Osteoblast (primary cell): ENCODE measurements around the gene ZNF789. TPM values are rescaled to one million over a fixed set of nuclear protein-coding genes. Genes with fewer than 3 reads are reported as not detected.
A peak's percentile ranks its signal among the peaks of the same experiment; 100 is the strongest.

Source experiments
- DNase-seq: peaks from one replicate; pipeline ENCODE4 v3.0.0; 2011; ENCODE audit warnings: low spot score, mixed read lengths; ENCODE audit not compliant: insufficient read length; ENCODE audit errors: missing footprints
- H2AFZ ChIP-seq: 2 replicates; pipeline ENCODE4 v1.6.0; 2011; ENCODE audit warnings: mild to moderate bottlenecking, low read length
- H3K27ac ChIP-seq: 2 replicates; pipeline ENCODE4 v1.5.1; 2011; ENCODE audit warnings: mild to moderate bottlenecking, low read depth, low read length, moderate library complexity
- H3K27me3 ChIP-seq: 2 replicates; pipeline ENCODE4 v1.6.0; 2012; ENCODE audit warnings: mild to moderate bottlenecking, control low read depth, inconsistent platforms, low read length, moderate library complexity; ENCODE audit not compliant: insufficient read depth
- H3K36me3 ChIP-seq: 2 replicates; pipeline ENCODE4 v1.5.1; 2011; ENCODE audit warnings: mild to moderate bottlenecking, low read length, control low read depth, moderate library complexity; ENCODE audit not compliant: insufficient read depth
- H3K4me1 ChIP-seq: 2 replicates; pipeline ENCODE4 v1.5.1; 2011; ENCODE audit warnings: mild to moderate bottlenecking, low read length, control low read depth, moderate library complexity; ENCODE audit not compliant: insufficient read depth
- H3K4me2 ChIP-seq: 2 replicates; pipeline ENCODE4 v1.6.0; 2011; ENCODE audit warnings: mild to moderate bottlenecking, low read length; ENCODE audit not compliant: insufficient read depth
- H3K4me3 ChIP-seq: fragments of 200-600 bp; sonication (generic); 3 replicates; pipeline ENCODE4 v1.5.1; 2012; ENCODE audit warnings: mild to moderate bottlenecking, low read length, inconsistent platforms; ENCODE audit not compliant: insufficient read depth
- H3K79me2 ChIP-seq: 2 replicates; pipeline ENCODE4 v1.6.0; 2012; ENCODE audit warnings: mild to moderate bottlenecking, low read length, control low read depth, inconsistent platforms; ENCODE audit not compliant: insufficient read depth
- H3K9me3 ChIP-seq: 2 replicates; pipeline ENCODE4 v1.5.1; 2011; ENCODE audit warnings: low read depth, low read length, control low read depth
- H4K20me1 ChIP-seq: 2 replicates; pipeline ENCODE4 v1.6.0; 2012; ENCODE audit warnings: mild to moderate bottlenecking, low read length, control low read depth; ENCODE audit not compliant: insufficient read depth
- total RNA-seq: library from RNA; depleted of rRNA; stranded (reverse); fragments of >200 nt; gene quantifications from 2 replicates; pipeline ENCODE4 v1.2.3, GENCODE V29; 2012
- TF ChIP-seq, protein P1 (sequence below): IDR thresholded peaks from 2 replicates; pipeline ENCODE4 v1.5.1; 2011; ENCODE audit warnings: mild to moderate bottlenecking, low read depth, low read length, moderate library complexity; ENCODE audit errors: extremely low read depth

ZNF789 gene
- total RNA-seq: 5.0 and 6.9 TPM in 2 replicates

DNA sequence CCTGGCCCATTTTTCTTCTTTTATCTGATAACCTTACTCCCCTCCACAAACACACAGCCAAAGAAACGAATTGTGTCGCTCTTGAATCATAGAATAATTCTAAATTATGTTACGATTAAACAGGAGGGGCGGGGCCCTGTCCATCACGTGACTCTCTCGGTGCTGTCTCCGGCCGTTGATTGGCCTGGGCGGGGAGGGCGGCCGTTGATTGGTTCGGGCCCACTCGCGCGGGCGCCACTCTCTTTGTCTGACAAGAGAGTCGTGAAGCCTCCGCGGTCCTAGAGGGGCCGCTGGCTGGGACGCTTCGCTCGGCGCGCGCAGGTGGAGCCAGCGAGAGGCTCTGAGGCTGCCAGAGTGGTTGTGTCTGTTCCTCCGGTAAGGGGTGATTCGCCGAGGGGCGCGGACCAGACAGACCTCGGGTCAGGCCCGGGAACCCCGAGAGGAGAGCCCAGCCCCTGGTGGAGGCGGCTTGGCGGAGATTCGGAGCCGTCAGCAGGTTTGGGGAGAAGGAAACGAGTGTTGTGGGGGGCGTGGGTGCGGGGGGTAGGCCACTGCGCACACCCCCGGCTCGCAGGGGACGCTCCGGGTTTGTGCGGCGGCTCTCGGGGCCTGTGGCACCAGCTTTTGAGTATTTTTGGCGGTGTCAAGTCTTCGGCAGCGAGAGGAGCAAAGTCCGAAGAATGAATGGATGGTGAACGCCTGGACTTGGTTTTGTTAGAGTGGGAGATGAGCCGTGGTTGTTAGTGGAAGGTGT lies at the start of gene ZNF789:
Gene ZNF789 (plus strand): TSS at position 330 of the 754 bp plus-strand sequence. CDS start 3,567 bp downstream, outside the sequence.
- H3K4me2 ChIP-seq: peak within 1 kb of the TSS; percentile 79
- H3K79me2 ChIP-seq: peaks cover 48% of the 10 kb centered on the region
- H3K27me3 ChIP-seq: no peaks in the 10 kb centered on the region
- H3K36me3 ChIP-seq: peaks cover 5% of the 10 kb centered on the region
- peak within 1 kb of the TSS; percentile 66 for H3K27ac ChIP-seq
- no peaks in the 10 kb centered on the region for H3K9me3 ChIP-seq
- DNase-seq: peak; percentile 100
- H2AFZ ChIP-seq: peak within 1 kb of the TSS; percentile 84
- no peaks in the 10 kb centered on the region for H3K4me1 ChIP-seq
- TF ChIP-seq, protein P1, sequence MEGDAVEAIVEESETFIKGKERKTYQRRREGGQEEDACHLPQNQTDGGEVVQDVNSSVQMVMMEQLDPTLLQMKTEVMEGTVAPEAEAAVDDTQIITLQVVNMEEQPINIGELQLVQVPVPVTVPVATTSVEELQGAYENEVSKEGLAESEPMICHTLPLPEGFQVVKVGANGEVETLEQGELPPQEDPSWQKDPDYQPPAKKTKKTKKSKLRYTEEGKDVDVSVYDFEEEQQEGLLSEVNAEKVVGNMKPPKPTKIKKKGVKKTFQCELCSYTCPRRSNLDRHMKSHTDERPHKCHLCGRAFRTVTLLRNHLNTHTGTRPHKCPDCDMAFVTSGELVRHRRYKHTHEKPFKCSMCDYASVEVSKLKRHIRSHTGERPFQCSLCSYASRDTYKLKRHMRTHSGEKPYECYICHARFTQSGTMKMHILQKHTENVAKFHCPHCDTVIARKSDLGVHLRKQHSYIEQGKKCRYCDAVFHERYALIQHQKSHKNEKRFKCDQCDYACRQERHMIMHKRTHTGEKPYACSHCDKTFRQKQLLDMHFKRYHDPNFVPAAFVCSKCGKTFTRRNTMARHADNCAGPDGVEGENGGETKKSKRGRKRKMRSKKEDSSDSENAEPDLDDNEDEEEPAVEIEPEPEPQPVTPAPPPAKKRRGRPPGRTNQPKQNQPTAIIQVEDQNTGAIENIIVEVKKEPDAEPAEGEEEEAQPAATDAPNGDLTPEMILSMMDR: no peak
- peak within 1 kb of the TSS; percentile 92 for H3K4me3 ChIP-seq
- H4K20me1 ChIP-seq: peaks cover 3% of the 10 kb centered on the region

DNA sequence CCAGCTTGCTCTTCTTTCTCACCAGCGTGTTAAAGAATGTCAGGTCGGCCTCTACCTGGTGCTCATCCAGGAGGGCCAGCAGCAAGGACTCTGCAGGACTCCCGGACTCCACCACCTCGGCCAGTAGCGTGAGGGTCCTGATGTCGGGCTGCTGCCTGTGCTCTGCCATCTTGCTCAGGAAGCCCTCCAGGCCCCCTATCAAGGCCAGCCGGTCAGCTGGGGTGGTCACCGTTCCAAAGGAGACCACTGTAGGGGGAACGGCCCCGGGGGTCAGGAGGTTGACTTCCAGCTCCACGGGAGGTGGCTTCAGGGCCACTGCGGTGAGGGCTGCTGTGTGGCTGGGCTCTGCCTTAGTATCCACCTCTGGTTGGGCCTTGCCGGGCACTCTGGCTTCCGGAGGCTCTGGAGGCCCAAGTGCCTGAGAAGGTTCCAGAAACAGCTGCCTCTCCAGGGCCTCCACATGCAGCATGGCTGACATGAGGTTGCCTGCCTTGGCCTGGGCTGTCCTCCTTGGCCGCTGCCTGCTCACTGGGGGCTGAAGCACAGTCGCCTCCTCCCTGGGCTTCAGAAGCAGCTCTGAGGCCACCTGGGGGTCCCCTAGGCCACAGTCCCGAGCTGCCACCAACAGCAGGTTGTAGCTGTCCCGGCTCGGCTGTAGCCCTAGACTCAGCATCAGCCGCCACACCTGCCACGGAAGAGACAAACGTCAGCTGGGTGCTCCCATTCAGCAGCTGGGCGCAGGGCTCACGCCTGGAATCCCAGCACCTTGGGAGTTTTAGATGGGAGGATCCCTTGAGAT lies 47.6 kb upstream of the ZNF789 start:
- H3K4me3 ChIP-seq: no peak overlapping the region
- H3K4me2 ChIP-seq: no peak overlapping the region
- H2AFZ ChIP-seq: no peak overlapping the region
- H3K4me1 ChIP-seq: no peaks in the 10 kb centered on the region
- H3K27me3 ChIP-seq: no peaks in the 10 kb centered on the region
- peaks cover 25% of the 10 kb centered on the region for H3K36me3 ChIP-seq
- H3K79me2 ChIP-seq: peaks cover 3% of the 10 kb centered on the region
- TF ChIP-seq, protein P1: no peak
- no peaks in the 10 kb centered on the region for H4K20me1 ChIP-seq
- H3K27ac ChIP-seq: no peak overlapping the region
- DNase-seq: peak; percentile 73
- no peaks in the 10 kb centered on the region for H3K9me3 ChIP-seq

DNA sequence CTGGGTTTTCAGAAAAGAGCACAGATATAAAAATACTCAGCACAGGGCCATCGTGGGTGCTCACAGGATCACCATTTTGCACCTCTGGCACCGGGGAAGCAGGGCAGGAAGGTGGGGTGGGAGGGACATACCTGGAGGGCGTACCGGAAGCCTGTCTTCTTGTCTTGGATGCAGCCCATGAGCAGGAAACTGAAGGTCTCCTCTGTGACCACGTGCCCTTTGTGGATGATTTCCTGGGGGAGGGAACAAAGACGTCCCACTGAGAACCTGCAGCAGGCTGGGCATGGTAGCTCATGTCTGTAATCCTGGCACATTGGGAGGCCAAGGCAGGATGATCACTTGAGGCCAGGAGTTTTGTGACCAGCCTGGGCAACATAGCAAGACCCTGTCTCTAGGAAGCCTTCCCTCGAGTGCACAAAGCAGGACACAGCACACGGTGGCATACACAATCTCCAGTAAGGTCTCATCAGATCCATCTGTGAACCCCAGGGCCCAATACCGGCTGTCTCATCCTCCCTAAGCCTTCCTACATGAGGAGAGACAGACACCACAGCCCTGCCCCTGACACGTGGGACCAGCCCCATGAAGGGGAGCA lies 43.6 kb upstream of the ZNF789 start:
- TF ChIP-seq, protein P1: no peak
- H3K9me3 ChIP-seq: no peaks in the 10 kb centered on the region

More for the DNA sequence above, 43.6 kb upstream of the ZNF789 start:
- H3K27ac ChIP-seq: no peak overlapping the region
- no peaks in the 10 kb centered on the region for H3K4me1 ChIP-seq
- H3K79me2 ChIP-seq: no peaks in the 10 kb centered on the region
- H3K27me3 ChIP-seq: no peaks in the 10 kb centered on the region
- H3K4me2 ChIP-seq: no peak overlapping the region
- H3K4me3 ChIP-seq: no peak overlapping the region
- no peaks in the 10 kb centered on the region for H4K20me1 ChIP-seq
- no peak overlapping the region for H2AFZ ChIP-seq
- H3K36me3 ChIP-seq: peaks cover 23% of the 10 kb centered on the region
- DNase-seq: peak; percentile 52
